ENCODE measurements around the gene CSNK1A1L.

CSNK1A1L gene

DNA sequence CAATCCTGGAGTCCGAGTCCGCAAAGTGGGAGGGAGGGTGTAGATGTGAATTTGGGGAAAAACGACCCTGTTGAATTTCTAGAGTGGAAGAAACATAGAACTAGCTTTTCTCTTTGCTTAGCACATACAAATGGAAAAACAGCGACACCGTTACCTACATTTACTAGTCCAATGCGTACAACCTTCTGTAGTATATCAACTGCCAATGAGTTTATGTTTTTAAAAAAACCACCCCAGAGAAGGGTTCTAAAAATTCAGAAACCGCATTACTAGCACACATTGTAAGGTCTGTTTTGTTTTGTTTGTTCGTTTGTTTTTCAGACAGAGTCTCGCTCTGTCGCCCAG is 45.6 kb downstream of the CSNK1A1L start:
- TF ChIP-seq POLR2AphosphoS5 (IDR thresholded peaks at IDR 0.05; ENCODE audit: low read depth, low read length) (no peak), SIN3A (IDR thresholded peaks at IDR 0.05; ENCODE audit: borderline replicate concordance, insufficient read depth, low read length) (no peak), TAF1 (IDR thresholded peaks at IDR 0.05; ENCODE audit: borderline replicate concordance, insufficient read depth, low read length) (no peak), FOXP2 (optimal IDR thresholded peaks at IDR 0.05; ENCODE audit: borderline replicate concordance, extremely low read depth, extremely low read length, insufficient read depth) (no peak)
- TF ChIP-seq, protein P1, sequence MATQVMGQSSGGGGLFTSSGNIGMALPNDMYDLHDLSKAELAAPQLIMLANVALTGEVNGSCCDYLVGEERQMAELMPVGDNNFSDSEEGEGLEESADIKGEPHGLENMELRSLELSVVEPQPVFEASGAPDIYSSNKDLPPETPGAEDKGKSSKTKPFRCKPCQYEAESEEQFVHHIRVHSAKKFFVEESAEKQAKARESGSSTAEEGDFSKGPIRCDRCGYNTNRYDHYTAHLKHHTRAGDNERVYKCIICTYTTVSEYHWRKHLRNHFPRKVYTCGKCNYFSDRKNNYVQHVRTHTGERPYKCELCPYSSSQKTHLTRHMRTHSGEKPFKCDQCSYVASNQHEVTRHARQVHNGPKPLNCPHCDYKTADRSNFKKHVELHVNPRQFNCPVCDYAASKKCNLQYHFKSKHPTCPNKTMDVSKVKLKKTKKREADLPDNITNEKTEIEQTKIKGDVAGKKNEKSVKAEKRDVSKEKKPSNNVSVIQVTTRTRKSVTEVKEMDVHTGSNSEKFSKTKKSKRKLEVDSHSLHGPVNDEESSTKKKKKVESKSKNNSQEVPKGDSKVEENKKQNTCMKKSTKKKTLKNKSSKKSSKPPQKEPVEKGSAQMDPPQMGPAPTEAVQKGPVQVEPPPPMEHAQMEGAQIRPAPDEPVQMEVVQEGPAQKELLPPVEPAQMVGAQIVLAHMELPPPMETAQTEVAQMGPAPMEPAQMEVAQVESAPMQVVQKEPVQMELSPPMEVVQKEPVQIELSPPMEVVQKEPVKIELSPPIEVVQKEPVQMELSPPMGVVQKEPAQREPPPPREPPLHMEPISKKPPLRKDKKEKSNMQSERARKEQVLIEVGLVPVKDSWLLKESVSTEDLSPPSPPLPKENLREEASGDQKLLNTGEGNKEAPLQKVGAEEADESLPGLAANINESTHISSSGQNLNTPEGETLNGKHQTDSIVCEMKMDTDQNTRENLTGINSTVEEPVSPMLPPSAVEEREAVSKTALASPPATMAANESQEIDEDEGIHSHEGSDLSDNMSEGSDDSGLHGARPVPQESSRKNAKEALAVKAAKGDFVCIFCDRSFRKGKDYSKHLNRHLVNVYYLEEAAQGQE (IDR thresholded peaks at IDR 0.05; ENCODE audit: insufficient read depth in 1 of 2, low read depth in 2 of 2, low read length in 2 of 2) = no peak

DNA sequence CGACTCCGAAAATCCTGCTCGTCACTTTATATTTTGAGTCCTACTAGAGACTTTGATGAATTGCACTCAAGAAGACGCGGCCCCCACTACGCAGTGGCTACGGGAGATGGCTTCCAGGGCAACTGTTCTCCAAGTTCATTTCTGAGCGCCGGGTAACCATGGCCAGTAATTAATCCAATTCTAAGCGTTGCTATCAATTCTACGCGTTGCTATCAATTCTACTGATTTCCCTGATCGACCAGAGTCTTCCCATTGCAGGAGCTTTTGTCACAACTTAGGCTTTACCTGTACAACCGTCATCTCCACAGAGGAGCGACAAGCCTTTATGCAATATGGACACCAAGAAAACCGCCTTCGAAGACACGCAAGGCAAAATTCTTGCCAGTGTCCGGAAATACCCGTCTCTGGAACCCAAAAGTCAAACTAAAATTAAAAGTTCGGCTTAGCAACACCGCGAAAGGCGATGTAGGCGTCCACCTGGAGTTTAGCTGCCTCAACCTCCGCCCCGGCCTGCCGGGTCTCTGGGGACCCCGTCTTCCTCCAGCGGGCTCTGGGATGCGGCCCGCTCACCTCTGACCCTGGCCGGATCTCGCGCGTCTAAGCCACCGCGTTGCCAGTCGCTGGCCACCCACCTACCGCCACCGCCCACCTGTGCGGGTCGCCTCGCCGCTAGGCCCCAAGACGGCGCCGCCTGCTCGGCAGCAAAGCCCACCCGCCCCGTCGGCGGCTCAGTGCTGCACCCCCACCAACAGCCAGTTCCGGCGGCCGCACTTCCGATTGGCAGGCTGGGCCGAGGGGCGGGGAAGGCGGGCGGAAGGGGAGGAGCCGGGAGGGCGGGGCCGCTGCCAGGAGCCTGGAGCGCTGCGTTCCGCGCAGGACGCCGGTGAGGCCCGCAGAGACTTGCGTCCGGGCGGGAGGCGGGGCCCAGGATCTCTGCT is 46.3 kb downstream of the CSNK1A1L start, which contains the start of gene SUPT20H:
TSS of gene SUPT20H (minus strand) at position 779 of the 938 bp plus-strand sequence. CDS start 8,198 bp downstream, outside the sequence.
- TF ChIP-seq SIN3A (IDR thresholded peaks at IDR 0.05; ENCODE audit: borderline replicate concordance, insufficient read depth, low read length) = no peak
- TF ChIP-seq POLR2AphosphoS5 (IDR thresholded peaks at IDR 0.05; ENCODE audit: low read depth, low read length) = peak; percentile 70
- TF ChIP-seq TAF1 (IDR thresholded peaks at IDR 0.05; ENCODE audit: borderline replicate concordance, insufficient read depth, low read length) = 0 out of 2 replicates have a peak, but pooled peaks have one; percentile 59
- TF ChIP-seq FOXP2 (optimal IDR thresholded peaks at IDR 0.05; ENCODE audit: borderline replicate concordance, extremely low read depth, extremely low read length, insufficient read depth) = peak; percentile 27
